Measurements from ENCODE around the gene CADM2. TPM values are rescaled to one million over a fixed set of nuclear protein-coding genes. Genes with fewer than 3 reads are reported as not detected.
"Not testable (repeated sequence)": the region's sequence is repeated elsewhere in the genome, so short reads cannot be mapped to it uniquely, and the experiment has no call there.

The CADM2 gene
- total RNA-seq, 1 experiment from 2014 or later = not detected

DNA sequence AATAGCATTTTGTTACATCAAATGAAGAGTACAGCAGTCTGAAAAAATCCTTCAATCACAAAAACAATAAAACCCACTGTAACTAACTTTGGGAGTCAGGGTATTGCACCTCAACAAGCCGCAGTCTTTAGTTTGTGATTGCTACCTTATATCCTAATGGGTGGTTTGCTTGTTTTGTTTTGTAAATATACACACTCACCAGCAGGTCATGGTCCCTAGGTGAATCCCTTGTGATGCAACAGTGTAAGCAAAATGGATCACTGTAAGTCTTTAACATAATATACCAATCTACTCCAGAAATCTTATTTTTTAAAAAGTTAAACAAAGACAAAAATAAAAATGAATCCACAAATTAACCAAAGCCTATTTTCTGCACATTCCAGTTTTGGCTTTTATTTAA is 749.5 kb downstream of the CADM2 start:
- H3K79me2 ChIP-seq (ENCODE audit: insufficient read depth, low read length); CTCF ChIA-PET; RAD21 ChIA-PET (ENCODE audit: low non-redundant PET in 1 of 2, low total read pairs in 2 of 2, uncharacterized antibody in 2 of 2, unreplicated experiment in 2 of 2); DNase-seq (ENCODE audit: low read depth, low spot score); H3K36me3 ChIP-seq (ENCODE audit: control insufficient read depth in 1 of 2, insufficient read depth in 2 of 2, low read length in 2 of 2); H4K20me1 ChIP-seq (ENCODE audit: insufficient read depth); H3K27me3 ChIP-seq (ENCODE audit: insufficient read depth, low read length); H2AFZ ChIP-seq (ENCODE audit: low read depth, low read length, poor library complexity, severe bottlenecking); H3K9me2 ChIP-seq (ENCODE audit: insufficient read depth); H3K27ac ChIP-seq (ENCODE audit: low read depth, low read length); H3K9ac ChIP-seq (ENCODE audit: low read length); H3K4me1 ChIP-seq (ENCODE audit: control insufficient read depth in 1 of 2, insufficient read depth in 2 of 2, low read length in 2 of 2); H3K4me2 ChIP-seq (ENCODE audit: low read length); BruUV-seq (replicated peaks); intact Hi-C loops (cut with micrococcal nuclease); H3K4me3 ChIP-seq (replicated peaks in 1 of 2; ENCODE audit: low read depth in 1 of 2, low read length in 2 of 2); POLR2A ChIA-PET; ATAC-seq: not testable (repeated sequence)
- H3K9me3 ChIP-seq (ENCODE audit: control insufficient read depth in 1 of 2, insufficient read depth in 1 of 2, low read depth in 1 of 2, low read length in 2 of 2) = peaks cover 0 to 23% of the 10 kb centered on the region in 2 experiments; a peak in 2 of 4 replicates

DNA sequence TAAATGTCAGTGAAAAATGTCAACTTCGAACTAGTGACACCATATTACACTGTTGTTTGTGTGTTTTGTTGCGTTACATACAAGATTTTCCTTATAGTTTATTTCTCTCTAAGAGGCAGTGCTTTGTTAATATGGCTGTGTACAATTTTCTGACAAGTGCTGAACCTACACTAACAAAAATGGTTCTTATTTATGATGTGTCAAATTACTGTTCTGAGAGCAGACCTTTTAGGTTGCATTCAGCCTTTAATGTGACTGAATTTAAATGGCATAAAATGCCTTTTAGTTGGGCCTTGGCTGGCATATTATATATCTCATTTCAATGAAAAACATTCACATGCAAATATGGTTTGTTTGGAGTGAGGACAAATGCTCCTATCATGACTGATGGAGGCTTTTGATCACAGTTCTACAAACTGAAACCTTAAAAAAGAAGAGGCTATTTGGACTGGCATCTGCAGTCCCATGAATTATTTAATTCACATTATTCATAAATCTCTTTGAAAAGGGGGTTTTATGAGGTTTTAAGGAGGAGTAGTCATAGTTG is 750.6 kb downstream of the CADM2 start:
- no peak for TF ChIP-seq CBX3 (IDR thresholded peaks at IDR 0.05; ENCODE audit: low read depth)
- TF ChIP-seq, protein P1, sequence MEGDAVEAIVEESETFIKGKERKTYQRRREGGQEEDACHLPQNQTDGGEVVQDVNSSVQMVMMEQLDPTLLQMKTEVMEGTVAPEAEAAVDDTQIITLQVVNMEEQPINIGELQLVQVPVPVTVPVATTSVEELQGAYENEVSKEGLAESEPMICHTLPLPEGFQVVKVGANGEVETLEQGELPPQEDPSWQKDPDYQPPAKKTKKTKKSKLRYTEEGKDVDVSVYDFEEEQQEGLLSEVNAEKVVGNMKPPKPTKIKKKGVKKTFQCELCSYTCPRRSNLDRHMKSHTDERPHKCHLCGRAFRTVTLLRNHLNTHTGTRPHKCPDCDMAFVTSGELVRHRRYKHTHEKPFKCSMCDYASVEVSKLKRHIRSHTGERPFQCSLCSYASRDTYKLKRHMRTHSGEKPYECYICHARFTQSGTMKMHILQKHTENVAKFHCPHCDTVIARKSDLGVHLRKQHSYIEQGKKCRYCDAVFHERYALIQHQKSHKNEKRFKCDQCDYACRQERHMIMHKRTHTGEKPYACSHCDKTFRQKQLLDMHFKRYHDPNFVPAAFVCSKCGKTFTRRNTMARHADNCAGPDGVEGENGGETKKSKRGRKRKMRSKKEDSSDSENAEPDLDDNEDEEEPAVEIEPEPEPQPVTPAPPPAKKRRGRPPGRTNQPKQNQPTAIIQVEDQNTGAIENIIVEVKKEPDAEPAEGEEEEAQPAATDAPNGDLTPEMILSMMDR (IDR thresholded peaks at IDR 0.05 in 2 of 3, conservative IDR thresholded peaks at IDR 0.05 in 1 of 3; ENCODE audit: borderline replicate concordance in 1 of 3, insufficient read depth in 1 of 3, low read depth in 2 of 3, low read length in 2 of 3) = no peak
- TF ChIP-seq POLR2A (IDR thresholded peaks at IDR 0.05; ENCODE audit: borderline replicate concordance, extremely low read depth, insufficient read depth, insufficient read length) = no peak
- no peak for TF ChIP-seq JUND (IDR thresholded peaks at IDR 0.05)
- no peak for TF ChIP-seq SP1 (IDR thresholded peaks at IDR 0.05; ENCODE audit: low read depth)
- no peak for TF ChIP-seq SRF (IDR thresholded peaks at IDR 0.05; ENCODE audit: low read depth)
- no peak for TF ChIP-seq EZH2 (IDR thresholded peaks at IDR 0.05)
- TF ChIP-seq ELF1 (IDR thresholded peaks at IDR 0.05; ENCODE audit: borderline replicate concordance, low read depth) = no peak
- no peak for TF ChIP-seq FOSL1 (IDR thresholded peaks at IDR 0.05; ENCODE audit: low read depth)
- TF ChIP-seq CEBPB (IDR thresholded peaks at IDR 0.05; ENCODE audit: low read depth) = no peak
- TF ChIP-seq, protein P2, sequence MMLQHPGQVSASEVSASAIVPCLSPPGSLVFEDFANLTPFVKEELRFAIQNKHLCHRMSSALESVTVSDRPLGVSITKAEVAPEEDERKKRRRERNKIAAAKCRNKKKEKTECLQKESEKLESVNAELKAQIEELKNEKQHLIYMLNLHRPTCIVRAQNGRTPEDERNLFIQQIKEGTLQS (IDR thresholded peaks at IDR 0.05) = no peak
- TF ChIP-seq, protein P3, sequence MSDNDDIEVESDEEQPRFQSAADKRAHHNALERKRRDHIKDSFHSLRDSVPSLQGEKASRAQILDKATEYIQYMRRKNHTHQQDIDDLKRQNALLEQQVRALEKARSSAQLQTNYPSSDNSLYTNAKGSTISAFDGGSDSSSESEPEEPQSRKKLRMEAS (IDR thresholded peaks at IDR 0.05) = no peak
- TF ChIP-seq ZNF274 (IDR thresholded peaks at IDR 0.05; ENCODE audit: low read depth, low read length) = no peak
- TF ChIP-seq POLR2AphosphoS5 (IDR thresholded peaks at IDR 0.05; ENCODE audit: low read depth, low read length) = no peak
- H3K9ac ChIP-seq (ENCODE audit: low read length) = no peak overlapping the region
- BruUV-seq (replicated peaks) = no TSS peak
- H3K27ac ChIP-seq (ENCODE audit: low read depth, low read length) = no peak overlapping the region
- ATAC-seq (no peak), DNase-seq (ENCODE audit: low read depth, low spot score) (no peak)
- CTCF ChIA-PET = no interaction called here
- H2AFZ ChIP-seq (ENCODE audit: low read depth, low read length, poor library complexity, severe bottlenecking) = no peak overlapping the region
- no peaks in the 10 kb centered on the region for H3K4me1 ChIP-seq (ENCODE audit: control insufficient read depth in 1 of 2, insufficient read depth in 2 of 2, low read length in 2 of 2)
- H3K36me3 ChIP-seq (ENCODE audit: control insufficient read depth in 1 of 2, insufficient read depth in 2 of 2, low read length in 2 of 2) = no peaks in the 10 kb centered on the region
- H3K9me2 ChIP-seq (ENCODE audit: insufficient read depth) = no peaks in the 10 kb centered on the region
- H3K9me3 ChIP-seq (ENCODE audit: control insufficient read depth in 1 of 2, insufficient read depth in 1 of 2, low read depth in 1 of 2, low read length in 2 of 2) = peaks cover 0 to 18% of the 10 kb centered on the region in 2 experiments; a peak in 2 of 4 replicates
- H3K4me3 ChIP-seq (replicated peaks in 1 of 2; ENCODE audit: low read depth in 1 of 2, low read length in 2 of 2) = no peak overlapping the region
- no peaks in the 10 kb centered on the region for H4K20me1 ChIP-seq (ENCODE audit: insufficient read depth)
- H3K27me3 ChIP-seq (ENCODE audit: insufficient read depth, low read length) = no peaks in the 10 kb centered on the region
- POLR2A ChIA-PET = no interaction called here
- no peaks in the 10 kb centered on the region for H3K79me2 ChIP-seq (ENCODE audit: insufficient read depth, low read length)
- RAD21 ChIA-PET (ENCODE audit: low non-redundant PET in 1 of 2, low total read pairs in 2 of 2, uncharacterized antibody in 2 of 2, unreplicated experiment in 2 of 2) = no interaction called here
- intact Hi-C loops (cut with micrococcal nuclease) = no loop called here
- H3K4me2 ChIP-seq (ENCODE audit: low read length) = no peak overlapping the region
